ENCODE measurements around the gene ZNF740. TPM values are rescaled to one million over a fixed set of nuclear protein-coding genes. Genes with fewer than 3 reads are reported as not detected.

The ZNF740 gene
- total RNA-seq, 1 experiment from 2014 or later = 49.7 TPM

- H3K27ac ChIP-seq (ENCODE audit: low read depth, low read length) = no peak overlapping the region
- no peaks in the 10 kb centered on the region for H4K20me1 ChIP-seq (ENCODE audit: insufficient read depth)
- intact Hi-C loops (cut with micrococcal nuclease) = no loop called here
- H3K27me3 ChIP-seq (ENCODE audit: insufficient read depth, low read length) = no peaks in the 10 kb centered on the region
- peaks cover 8% of the 10 kb centered on the region for H3K79me2 ChIP-seq (ENCODE audit: insufficient read depth, low read length)
- H3K4me2 ChIP-seq (ENCODE audit: low read length) = no peak overlapping the region
- H3K4me1 ChIP-seq (ENCODE audit: control insufficient read depth in 1 of 2, insufficient read depth in 2 of 2, low read length in 2 of 2) = peaks cover 21 to 52% of the 10 kb centered on the region in 2 experiments; a peak in 3 of 4 replicates
- POLR2A ChIA-PET = no interaction called here
- H3K9me3 ChIP-seq (ENCODE audit: control insufficient read depth in 1 of 2, insufficient read depth in 1 of 2, low read depth in 1 of 2, low read length in 2 of 2) = no peaks in the 10 kb centered on the region
- RAD21 ChIA-PET (ENCODE audit: low non-redundant PET in 1 of 2, low total read pairs in 2 of 2, uncharacterized antibody in 2 of 2, unreplicated experiment in 2 of 2) = no interaction called here
- no peak overlapping the region for H2AFZ ChIP-seq (ENCODE audit: low read depth, low read length, poor library complexity, severe bottlenecking)
- no peaks in the 10 kb centered on the region for H3K9me2 ChIP-seq (ENCODE audit: insufficient read depth)
- H3K4me3 ChIP-seq (replicated peaks in 1 of 2; ENCODE audit: low read depth in 1 of 2, low read length in 2 of 2) = no peak overlapping the region
- peaks cover 0 to 1% of the 10 kb centered on the region in 2 experiments; a peak in 1 of 4 replicates for H3K36me3 ChIP-seq (ENCODE audit: control insufficient read depth in 1 of 2, insufficient read depth in 2 of 2, low read length in 2 of 2)
- TF ChIP-seq ZBTB33 (IDR thresholded peaks at IDR 0.05; ENCODE audit: extremely low read depth, insufficient replicate concordance, low read length) = no peak
- TF ChIP-seq CTCF (IDR thresholded peaks at IDR 0.05 in 2 of 3, conservative IDR thresholded peaks at IDR 0.05 in 1 of 3; ENCODE audit: borderline replicate concordance in 1 of 3, insufficient read depth in 1 of 3, low read depth in 2 of 3, low read length in 2 of 3) = no peak
- no peak for TF ChIP-seq SP1 (IDR thresholded peaks at IDR 0.05; ENCODE audit: low read depth)
- no peak for TF ChIP-seq CBX3 (IDR thresholded peaks at IDR 0.05; ENCODE audit: low read depth)
- TF ChIP-seq ATF3 (IDR thresholded peaks at IDR 0.05) = no peak
- no peak for TF ChIP-seq EZH2 (IDR thresholded peaks at IDR 0.05)
- TF ChIP-seq YY1 (IDR thresholded peaks at IDR 0.05; ENCODE audit: extremely low read depth, insufficient replicate concordance, low read depth, low read length) = no peak
- TF ChIP-seq EGR1 (IDR thresholded peaks at IDR 0.05; ENCODE audit: low read depth) = no peak
- no peak for TF ChIP-seq ZNF274 (IDR thresholded peaks at IDR 0.05; ENCODE audit: low read depth, low read length)
- TF ChIP-seq FOSL1 (IDR thresholded peaks at IDR 0.05; ENCODE audit: low read depth) = no peak
- TF ChIP-seq POLR2AphosphoS5 (IDR thresholded peaks at IDR 0.05; ENCODE audit: low read depth, low read length) = no peak
- TF ChIP-seq ZFX (IDR thresholded peaks at IDR 0.05) = no peak
- TF ChIP-seq POLR2A (IDR thresholded peaks at IDR 0.05; ENCODE audit: borderline replicate concordance, extremely low read depth, insufficient read depth, insufficient read length) = no peak
- TF ChIP-seq ELF1 (IDR thresholded peaks at IDR 0.05; ENCODE audit: borderline replicate concordance, low read depth) = no peak
- no peak for TF ChIP-seq SRF (IDR thresholded peaks at IDR 0.05; ENCODE audit: low read depth)
- no peak for TF ChIP-seq MAX (IDR thresholded peaks at IDR 0.05)
- TF ChIP-seq REST (IDR thresholded peaks at IDR 0.05; ENCODE audit: low read depth) = no peak
- H3K9ac ChIP-seq (ENCODE audit: low read length) = no peak overlapping the region
- CTCF ChIA-PET = no interaction called here
- BruUV-seq (replicated peaks) = no TSS peak
- ATAC-seq (no peak), DNase-seq (ENCODE audit: low read depth, low spot score) (no peak)
These were observed 3.8 kb upstream of the ZNF740 start for GRCh38 chr12:53176750-53177149.
